WTC11 (cell line): ENCODE measurements around the gene LYST.

ENCODE experiments used
- SP1 ChIP-seq: sonication (generic); formaldehyde crosslinking; conservative IDR thresholded peaks from 2 replicates; pipeline ENCODE4 v1.8.1; 2022; ENCODE audit warnings: missing genetic modification reagents
- ZNF671 ChIP-seq: fragments of 250-450 bp; sonication (Bioruptor Pico); IDR thresholded peaks from 2 replicates; pipeline ENCODE4 v1.8.0; 2021; ENCODE audit warnings: mild to moderate bottlenecking
- TF ChIP-seq, protein P1 (sequence below): sonication (generic); formaldehyde crosslinking; IDR thresholded peaks from 2 replicates; pipeline ENCODE4 v1.8.0; 2022; ENCODE audit warnings: mild to moderate bottlenecking, missing genetic modification reagents
- TF ChIP-seq, protein P2 (sequence below): fragments of 200-600 bp; IDR thresholded peaks from 2 replicates; pipeline ENCODE4 v1.8.0; 2022; ENCODE audit warnings: antibody characterized with exemption

DNA sequence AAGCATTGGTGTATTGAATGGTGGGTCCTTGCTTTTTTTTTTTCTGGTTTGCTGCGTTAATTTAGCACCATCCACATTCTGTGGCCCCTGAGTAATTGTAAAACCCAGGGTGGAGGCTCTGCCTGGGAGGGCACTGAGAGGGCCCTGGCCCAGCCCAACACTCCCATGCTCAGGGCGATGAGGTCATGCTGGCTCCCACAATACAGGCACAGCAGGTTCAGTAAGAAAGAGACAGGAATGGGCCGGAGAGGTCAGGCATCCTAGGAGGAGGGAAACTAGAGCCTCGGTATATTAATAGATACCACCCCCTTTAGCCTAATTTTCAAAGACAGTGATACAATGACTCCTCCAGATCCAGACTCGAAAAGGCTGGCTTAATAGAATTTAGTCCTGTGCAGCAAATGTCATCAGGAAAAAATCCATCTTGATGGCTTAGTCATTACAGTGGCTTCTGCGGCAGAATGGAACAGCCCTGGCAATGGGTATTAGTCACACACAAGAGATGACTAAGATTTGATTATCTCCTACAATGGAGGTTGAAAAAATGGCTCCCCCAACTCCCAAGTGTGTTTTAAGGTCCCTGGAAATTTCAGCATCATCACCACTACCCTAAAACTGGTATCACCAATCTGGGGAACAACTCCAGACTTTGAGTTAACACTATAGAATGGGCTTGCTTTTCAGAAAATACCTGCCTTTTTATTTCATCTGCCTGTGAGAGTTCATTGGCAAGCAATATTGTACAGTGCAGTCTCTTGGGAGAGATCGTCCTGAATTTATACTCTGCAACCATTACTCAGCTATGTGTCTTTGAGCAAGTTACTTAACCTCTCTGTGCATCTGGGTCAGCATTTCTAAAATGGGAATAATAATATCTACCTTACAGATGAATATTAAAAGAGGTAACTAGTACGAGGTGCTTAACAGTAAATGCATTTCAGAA is 43.9 kb upstream of the LYST start:
- no peak for TF ChIP-seq ZNF671 (CRISPR knock-in tag)
- TF ChIP-seq, protein P1, sequence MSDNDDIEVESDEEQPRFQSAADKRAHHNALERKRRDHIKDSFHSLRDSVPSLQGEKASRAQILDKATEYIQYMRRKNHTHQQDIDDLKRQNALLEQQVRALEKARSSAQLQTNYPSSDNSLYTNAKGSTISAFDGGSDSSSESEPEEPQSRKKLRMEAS (CRISPR knock-in tag) = no peak
- TF ChIP-seq, protein P2, sequence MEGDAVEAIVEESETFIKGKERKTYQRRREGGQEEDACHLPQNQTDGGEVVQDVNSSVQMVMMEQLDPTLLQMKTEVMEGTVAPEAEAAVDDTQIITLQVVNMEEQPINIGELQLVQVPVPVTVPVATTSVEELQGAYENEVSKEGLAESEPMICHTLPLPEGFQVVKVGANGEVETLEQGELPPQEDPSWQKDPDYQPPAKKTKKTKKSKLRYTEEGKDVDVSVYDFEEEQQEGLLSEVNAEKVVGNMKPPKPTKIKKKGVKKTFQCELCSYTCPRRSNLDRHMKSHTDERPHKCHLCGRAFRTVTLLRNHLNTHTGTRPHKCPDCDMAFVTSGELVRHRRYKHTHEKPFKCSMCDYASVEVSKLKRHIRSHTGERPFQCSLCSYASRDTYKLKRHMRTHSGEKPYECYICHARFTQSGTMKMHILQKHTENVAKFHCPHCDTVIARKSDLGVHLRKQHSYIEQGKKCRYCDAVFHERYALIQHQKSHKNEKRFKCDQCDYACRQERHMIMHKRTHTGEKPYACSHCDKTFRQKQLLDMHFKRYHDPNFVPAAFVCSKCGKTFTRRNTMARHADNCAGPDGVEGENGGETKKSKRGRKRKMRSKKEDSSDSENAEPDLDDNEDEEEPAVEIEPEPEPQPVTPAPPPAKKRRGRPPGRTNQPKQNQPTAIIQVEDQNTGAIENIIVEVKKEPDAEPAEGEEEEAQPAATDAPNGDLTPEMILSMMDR = no peak
- no peak for TF ChIP-seq SP1 (CRISPR knock-in tag)
